Endodermal cell (in vitro differentiated cells): Measurements from ENCODE around the gene RABL3. TPM values are rescaled to one million over a fixed set of nuclear protein-coding genes. Genes with fewer than 3 reads are reported as not detected.

Experiments used
- DNase-seq: peaks from one replicate; pipeline ENCODE4 v3.0.0-alpha.2; 2017
- H3K27ac ChIP-seq: 2 replicates; pipeline ENCODE4 v1.5.1; 2013; ENCODE audit warnings: mild to moderate bottlenecking, low read depth, low read length, moderate library complexity
- H3K27me3 ChIP-seq: 2 replicates; pipeline ENCODE4 v1.6.1; 2013; ENCODE audit warnings: mild to moderate bottlenecking, low read length, moderate library complexity; ENCODE audit not compliant: insufficient read depth, control insufficient read depth, poor library complexity, severe bottlenecking
- H3K36me3 ChIP-seq: 2 replicates; pipeline ENCODE4 v1.7.0; 2013; ENCODE audit warnings: mild to moderate bottlenecking, low read length, moderate library complexity; ENCODE audit not compliant: control insufficient read depth, insufficient read depth
- H3K4me1 ChIP-seq: one replicate; pipeline ENCODE4 v1.7.0; 2013; ENCODE audit warnings: low read length; ENCODE audit not compliant: control insufficient read depth, insufficient read depth
- H3K4me3 ChIP-seq: 2 replicates; pipeline ENCODE4 v1.5.1; 2013; ENCODE audit warnings: mild to moderate bottlenecking, low read length, moderate library complexity
- H3K9ac ChIP-seq: 2 replicates; pipeline ENCODE4 v1.6.1; 2013; ENCODE audit warnings: mild to moderate bottlenecking, low read length, moderate library complexity; ENCODE audit not compliant: poor library complexity, severe bottlenecking; ENCODE audit errors: extremely low read depth
- H3K9me3 ChIP-seq: 2 replicates; pipeline ENCODE4 v1.6.1; 2013; ENCODE audit warnings: mild to moderate bottlenecking, low read length, moderate library complexity; ENCODE audit not compliant: control insufficient read depth
- H3K27ac Mint-ChIP-seq: 2 replicates; pipeline ENCODE4 v1.8.0; 2020; ENCODE audit warnings: mixed read lengths
- H3K27me3 Mint-ChIP-seq: 2 replicates; pipeline ENCODE4 v1.8.0; 2021; ENCODE audit warnings: mild to moderate bottlenecking, mixed read lengths; ENCODE audit not compliant: insufficient read depth
- H3K36me3 Mint-ChIP-seq: 2 replicates; pipeline ENCODE4 v1.8.0; 2020; ENCODE audit warnings: low read depth, mixed read lengths
- H3K4me1 Mint-ChIP-seq: 2 replicates; pipeline ENCODE4 v1.8.0; 2020; ENCODE audit warnings: mixed read lengths
- H3K4me3 Mint-ChIP-seq: 2 replicates; pipeline ENCODE4 v1.8.0; 2020; ENCODE audit warnings: mild to moderate bottlenecking, moderate library complexity, mixed read lengths
- H3K9me3 Mint-ChIP-seq: 2 replicates; pipeline ENCODE4 v1.8.0; 2020; ENCODE audit warnings: mild to moderate bottlenecking, mixed read lengths
- WGBS, 2 experiments: methylation state at CpG; one replicate each; pipeline versions ENCODE4 v1.1.5 to v1.1.7; 2013; ENCODE audit warnings: missing lambda C conversion rate in 2 of 2, mixed read lengths in 1 of 2; ENCODE audit not compliant: insufficient coverage in 1 of 2, insufficient read length in 1 of 2; 5-methylcytosine and 5-hydroxymethylcytosine counted together
- total RNA-seq, 2 donors: library from RNA; stranded (reverse); fragmentation: NEBNext Ultra II Directional in 1 of 2; extraction: Animal tissue kit (Norgen Biotek cat#: 25700) in 1 of 2; gene quantifications; 2 replicates in 1 of 2; 3 replicates in 1 of 2; pipeline ENCODE4 v1.2.1, GENCODE V29; 2021
- TF ChIP-seq, protein P1 (sequence below): fragments of 200-600 bp; sonication (generic); conservative IDR thresholded peaks from 2 replicates; pipeline ENCODE4 v1.5.0; 2021; ENCODE audit warnings: antibody characterized with exemption, mild to moderate bottlenecking

The RABL3 gene
- total RNA-seq, 2 donors from 2014 or later = 19.6 to 23.0 TPM

DNA sequence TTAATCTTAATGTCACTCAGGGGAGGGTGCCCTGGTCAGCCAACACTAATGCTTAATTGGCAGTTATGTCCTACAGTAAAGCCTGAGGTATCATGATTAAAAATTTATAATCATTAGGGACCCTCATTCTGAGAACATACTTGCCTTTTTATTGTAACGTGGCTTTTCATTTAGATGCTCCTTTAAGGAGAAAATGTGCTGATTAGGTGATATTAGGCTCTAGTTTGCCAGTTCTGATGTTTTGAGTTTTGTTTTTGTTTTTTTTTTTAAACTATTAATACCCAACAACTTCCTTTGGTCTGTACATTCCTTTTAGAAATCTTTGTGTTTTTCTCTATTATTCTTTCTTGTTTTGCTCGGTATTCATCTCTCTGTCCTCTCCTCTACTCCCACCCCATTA, 10.5 kb upstream of the RABL3 start:
- DNase-seq = no peak
- no peak overlapping the region for H3K27ac ChIP-seq
- peak overlapping the region; percentile 15 for H3K27ac Mint-ChIP-seq
- peaks cover 37% of the 10 kb centered on the region for H3K36me3 Mint-ChIP-seq
- no peaks in the 10 kb centered on the region for H3K4me1 ChIP-seq
- peaks cover 7% of the 10 kb centered on the region for H3K9me3 ChIP-seq
- peaks cover 28% of the 10 kb centered on the region for H3K4me1 Mint-ChIP-seq
- no peaks in the 10 kb centered on the region for H3K27me3 Mint-ChIP-seq
- H3K9ac ChIP-seq = no peak overlapping the region
- no peak overlapping the region for H3K4me3 ChIP-seq
- TF ChIP-seq, protein P1, sequence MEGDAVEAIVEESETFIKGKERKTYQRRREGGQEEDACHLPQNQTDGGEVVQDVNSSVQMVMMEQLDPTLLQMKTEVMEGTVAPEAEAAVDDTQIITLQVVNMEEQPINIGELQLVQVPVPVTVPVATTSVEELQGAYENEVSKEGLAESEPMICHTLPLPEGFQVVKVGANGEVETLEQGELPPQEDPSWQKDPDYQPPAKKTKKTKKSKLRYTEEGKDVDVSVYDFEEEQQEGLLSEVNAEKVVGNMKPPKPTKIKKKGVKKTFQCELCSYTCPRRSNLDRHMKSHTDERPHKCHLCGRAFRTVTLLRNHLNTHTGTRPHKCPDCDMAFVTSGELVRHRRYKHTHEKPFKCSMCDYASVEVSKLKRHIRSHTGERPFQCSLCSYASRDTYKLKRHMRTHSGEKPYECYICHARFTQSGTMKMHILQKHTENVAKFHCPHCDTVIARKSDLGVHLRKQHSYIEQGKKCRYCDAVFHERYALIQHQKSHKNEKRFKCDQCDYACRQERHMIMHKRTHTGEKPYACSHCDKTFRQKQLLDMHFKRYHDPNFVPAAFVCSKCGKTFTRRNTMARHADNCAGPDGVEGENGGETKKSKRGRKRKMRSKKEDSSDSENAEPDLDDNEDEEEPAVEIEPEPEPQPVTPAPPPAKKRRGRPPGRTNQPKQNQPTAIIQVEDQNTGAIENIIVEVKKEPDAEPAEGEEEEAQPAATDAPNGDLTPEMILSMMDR = no peak
- no peak overlapping the region for H3K4me3 Mint-ChIP-seq
- H3K36me3 ChIP-seq = peaks cover 47% of the 10 kb centered on the region
- no peaks in the 10 kb centered on the region for H3K27me3 ChIP-seq
- H3K9me3 Mint-ChIP-seq = peaks cover 3% of the 10 kb centered on the region
- WGBS, 2 experiments = 81% methylated on average over 2 of the region's 2 CpGs; no CpG with 5 or more reads in 1 of the 2 experiments

DNA sequence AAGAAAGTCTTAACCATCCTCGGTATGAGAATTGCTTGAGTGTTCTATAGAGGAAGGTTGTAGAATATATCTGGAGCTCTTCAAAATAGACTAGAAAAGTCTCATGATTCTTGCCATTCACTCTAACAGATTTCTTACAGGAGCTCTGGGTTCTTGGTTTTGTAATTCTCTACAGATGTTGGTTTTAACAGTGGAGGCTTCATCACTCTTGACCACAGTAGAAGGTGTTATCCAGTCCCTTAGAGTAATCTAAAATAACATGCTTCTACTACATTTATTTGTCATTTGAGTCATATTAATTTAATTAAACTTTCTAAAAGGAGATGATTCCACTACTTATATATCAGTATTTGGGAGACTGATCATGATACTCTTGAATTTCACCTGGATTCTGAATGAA, 9.9 kb upstream of the RABL3 start:
- H3K27me3 ChIP-seq = no peaks in the 10 kb centered on the region
- TF ChIP-seq, protein P1 = no peak
- no peak overlapping the region for H3K27ac Mint-ChIP-seq

DNA sequence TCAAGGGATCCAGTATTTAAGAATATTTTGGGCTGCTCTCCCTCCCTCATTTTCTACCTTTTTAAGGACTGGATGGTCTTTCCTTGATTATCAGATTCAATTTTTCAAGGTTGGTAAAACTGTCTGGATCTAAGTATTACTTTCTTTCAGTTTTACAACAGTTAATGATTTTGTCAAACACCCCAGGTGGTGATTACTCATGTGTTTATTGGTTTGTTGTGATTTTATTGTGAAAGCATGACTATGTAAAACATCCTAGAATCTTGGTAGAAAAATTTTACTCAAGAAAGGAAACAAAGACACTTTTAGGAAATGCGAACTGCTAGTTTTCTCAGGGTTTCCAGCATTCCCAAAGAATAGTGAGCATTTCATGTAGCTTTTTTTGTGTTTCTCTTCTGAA, 7.5 kb upstream of the RABL3 start:
- TF ChIP-seq, protein P1 = no peak
- Mint-ChIP-seq H3K4me1 (peaks cover 28% of the 10 kb centered on the region), H3K4me3 (no peak overlapping the region), H3K27ac (peak overlapping the region; percentile 58), H3K36me3 (peaks cover 28% of the 10 kb centered on the region), H3K27me3 (no peaks in the 10 kb centered on the region), H3K9me3 (peaks cover 7% of the 10 kb centered on the region)
- no peak for DNase-seq
- H3K36me3 ChIP-seq = peaks cover 31% of the 10 kb centered on the region
- WGBS, 2 experiments = 97% methylated on average over 1 of the region's 1 CpG; no CpG with 5 or more reads in 1 of the 2 experiments
- no peaks in the 10 kb centered on the region for H3K27me3 ChIP-seq
- no peak overlapping the region for H3K9ac ChIP-seq
- H3K9me3 ChIP-seq = no peaks in the 10 kb centered on the region
- H3K27ac ChIP-seq = no peak overlapping the region
- no peak overlapping the region for H3K4me3 ChIP-seq
- H3K4me1 ChIP-seq = no peaks in the 10 kb centered on the region

More for the DNA sequence above, 9.9 kb upstream of the RABL3 start:
- no peaks in the 10 kb centered on the region for H3K4me1 ChIP-seq
- peaks cover 43% of the 10 kb centered on the region for H3K36me3 ChIP-seq
- H3K9ac ChIP-seq = no peak overlapping the region
- WGBS, 2 experiments = 89% methylated on average over 1 of the region's 1 CpG; no CpG with 5 or more reads in 1 of the 2 experiments
- H3K27ac ChIP-seq = no peak overlapping the region
- H3K9me3 ChIP-seq = peaks cover 7% of the 10 kb centered on the region
- H3K4me3 ChIP-seq = no peak overlapping the region
- peaks cover 28% of the 10 kb centered on the region for H3K4me1 Mint-ChIP-seq
- peaks cover 37% of the 10 kb centered on the region for H3K36me3 Mint-ChIP-seq
- H3K27me3 Mint-ChIP-seq = no peaks in the 10 kb centered on the region
- H3K4me3 Mint-ChIP-seq = no peak overlapping the region
- DNase-seq = no peak
- H3K9me3 Mint-ChIP-seq = peaks cover 8% of the 10 kb centered on the region
